OCI-LY7 (cell line): ENCODE measurements around the gene STK32A.

Source experiments
- CTCF ChIP-seq: fragments of 200-600 bp; sonication (generic); conservative IDR thresholded peaks from 2 replicates; pipeline ENCODE4 v1.5.1; 2014; ENCODE audit warnings: mild to moderate bottlenecking, antibody characterized with exemption, low read length, moderate library complexity, mixed read lengths
- EZH2phosphoT487 ChIP-seq: fragments of 200-600 bp; sonication (generic); IDR thresholded peaks from 2 replicates; pipeline ENCODE4 v1.6.1; 2018; ENCODE audit warnings: low read depth, borderline replicate concordance, mild to moderate bottlenecking, mixed run types, antibody characterized with exemption, low read length, moderate library complexity, mixed read lengths

GRCh38 chr5:147418613-147419012 lies 183.8 kb downstream of the STK32A start:
- no peak for TF ChIP-seq CTCF
- no peak for TF ChIP-seq EZH2phosphoT487
